Gastrocnemius medialis (tissue), 4 donors: ENCODE data around the gene COA1.
"Not testable (repeated sequence)": the region's sequence is repeated elsewhere in the genome, so short reads cannot be mapped to it uniquely, and the experiment has no call there.

Source experiments
- CTCF ChIP-seq, 5 experiments: fragments of 450-650 bp in 3 of 5; fragments of 200-600 bp in 2 of 5; sonication (generic) in 2 of 5; IDR thresholded peaks in 4 of 5; conservative IDR thresholded peaks in 1 of 5; 1 replicate in 4 of 5; 2 replicates in 1 of 5; pipeline ENCODE4 v1.5.1; 2016 to 2019; ENCODE audit warnings: antibody characterized with exemption in 5 of 5, mild to moderate bottlenecking in 3 of 5, moderate library complexity in 3 of 5
- POLR2A ChIP-seq, 2 donors: fragments of 450-650 bp; IDR thresholded peaks; one replicate each; pipeline ENCODE4 v1.6.1; 2017; ENCODE audit warnings: antibody characterized with exemption in 2 of 2, mild to moderate bottlenecking in 2 of 2, moderate library complexity in 2 of 2

GRCh38 chr7:43687866-43688265 is 41.5 kb downstream of the COA1 start:
- not testable (repeated sequence) for TF ChIP-seq POLR2A (IDR thresholded peaks at IDR 0.05); CTCF (IDR thresholded peaks at IDR 0.05 in 4 of 5, conservative IDR thresholded peaks at IDR 0.05 in 1 of 5)
